Astrocyte of the cerebellum (primary cell): ENCODE data around the gene OSBP.
"Not testable (repeated sequence)": the region's sequence is repeated elsewhere in the genome, so short reads cannot be mapped to it uniquely, and the experiment has no call there.

Experiments used
- DNase-seq: peaks from one replicate; pipeline ENCODE4 v3.0.0-alpha.2; 2011; ENCODE audit warnings: low read depth
- H3K4me3 ChIP-seq: 2 replicates; pipeline ENCODE4 v1.5.1; 2011; ENCODE audit warnings: mild to moderate bottlenecking, low read depth, low read length, moderate library complexity
- CTCF ChIP-seq: IDR thresholded peaks from 2 replicates; pipeline ENCODE4 v1.5.1; 2012; ENCODE audit warnings: low read length, low read depth, moderate library complexity, mild to moderate bottlenecking; ENCODE audit errors: missing control alignments
- in situ Hi-C: cut with HindIII; loops from 2 replicates; pipeline ENCODE4 v1.10.0; 2017; ENCODE audit warnings: low sequenced_read_pairs

Gene OSBP

DNA sequence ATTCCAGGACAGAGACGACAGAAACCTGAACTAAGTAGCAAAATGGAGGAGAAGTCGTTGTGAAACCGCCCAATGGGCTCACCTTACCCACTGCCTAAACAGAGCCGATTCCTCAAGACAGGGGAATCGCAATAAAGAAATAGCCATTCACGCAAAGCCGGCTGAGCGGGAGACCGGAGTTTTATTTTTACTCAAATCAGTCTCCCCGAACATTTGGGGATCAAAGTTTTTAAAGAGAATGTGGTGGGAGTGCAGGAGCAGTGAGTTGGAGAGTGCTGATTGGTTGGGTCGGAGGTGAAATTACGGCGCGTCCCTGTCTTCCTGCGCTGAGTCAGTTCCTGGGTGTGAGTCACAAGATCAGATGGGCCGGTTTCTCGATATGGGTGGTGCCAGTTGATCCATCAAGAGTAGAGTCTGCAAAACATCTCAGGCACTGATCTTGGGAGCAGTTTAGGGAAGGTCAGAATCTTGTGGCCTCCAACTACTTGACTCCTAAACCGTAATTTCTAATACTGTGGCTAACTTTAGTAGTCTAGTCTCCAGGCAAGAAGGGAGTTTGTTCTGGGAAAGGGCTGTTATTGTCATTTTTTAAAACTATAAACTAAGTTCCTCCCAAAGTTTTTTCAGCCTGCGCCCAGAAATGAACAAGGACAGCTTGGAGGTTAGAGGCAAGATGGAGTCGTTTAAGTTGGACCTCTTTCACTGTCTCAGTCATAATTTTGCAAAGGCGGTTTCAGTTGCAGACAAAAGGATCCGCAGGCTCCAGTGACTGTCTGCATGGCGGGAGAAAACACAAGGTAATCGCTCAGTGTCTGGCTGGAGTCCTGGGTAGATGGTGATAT is 70.2 kb downstream of the OSBP start:
- H3K4me3 ChIP-seq = no peak overlapping the region
- TF ChIP-seq CTCF = no peak
- in situ Hi-C loops = no loop called here
- DNase-seq = no peak

GRCh38 chr11:59544869-59545178 is 70.8 kb downstream of the OSBP start:
- no peak overlapping the region for H3K4me3 ChIP-seq
- no peak for DNase-seq
- TF ChIP-seq CTCF = no peak
- in situ Hi-C loops = no loop called here

DNA sequence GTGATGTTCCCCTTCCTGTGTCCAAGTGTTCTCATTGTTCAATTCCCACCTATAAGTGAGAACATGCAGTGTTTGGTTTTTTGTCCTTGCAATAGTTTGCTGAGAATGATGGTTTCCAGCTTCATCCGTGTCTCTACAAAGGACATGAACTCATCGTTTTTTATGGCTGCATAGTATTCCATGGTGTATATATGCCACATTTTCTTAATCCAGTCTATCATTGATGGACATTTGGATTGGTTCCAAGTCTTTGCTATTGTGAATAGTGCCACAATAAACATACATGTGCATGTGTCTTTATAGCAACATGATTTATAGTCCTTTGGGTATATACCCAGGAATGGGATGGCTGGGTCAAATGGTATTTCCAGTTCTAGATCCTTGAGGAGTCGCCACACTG is 71.9 kb downstream of the OSBP start:
- DNase-seq, H3K4me3 ChIP-seq, in situ Hi-C loops: not testable (repeated sequence)

DNA sequence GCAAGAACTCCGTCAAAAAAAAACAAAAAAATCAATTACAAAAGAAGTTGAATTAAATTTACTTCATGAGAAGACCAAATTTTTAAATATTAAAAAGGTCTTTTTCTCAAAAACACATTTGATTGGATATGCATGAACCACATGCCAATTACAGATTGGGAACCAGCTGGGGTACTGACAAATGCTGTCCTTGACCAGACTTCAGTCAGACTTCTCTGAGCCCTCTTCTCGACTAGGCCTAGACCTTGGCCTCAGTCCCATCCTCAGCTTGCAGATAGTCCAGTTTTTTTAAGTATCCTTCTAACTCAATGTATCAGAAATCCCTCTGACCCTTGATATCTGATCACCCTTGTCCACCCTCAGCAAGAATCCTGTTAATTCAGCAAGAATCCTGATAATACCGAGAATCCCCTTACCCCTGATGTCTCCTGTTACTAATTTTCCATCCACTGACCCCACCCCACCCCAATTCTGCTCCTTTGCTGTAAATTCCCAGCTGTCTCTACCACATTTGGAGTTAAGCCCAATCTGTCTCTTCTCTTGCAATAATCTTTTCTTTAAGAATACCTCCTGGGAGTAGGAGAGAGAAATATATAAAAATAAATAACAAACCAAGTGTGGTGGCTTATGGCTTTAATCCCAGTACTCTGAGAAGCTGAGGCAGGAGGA is 73.3 kb downstream of the OSBP start:
- H3K4me3 ChIP-seq = no peak overlapping the region
- no peak for TF ChIP-seq CTCF
- DNase-seq = no peak
- in situ Hi-C loops = no loop called here

DNA sequence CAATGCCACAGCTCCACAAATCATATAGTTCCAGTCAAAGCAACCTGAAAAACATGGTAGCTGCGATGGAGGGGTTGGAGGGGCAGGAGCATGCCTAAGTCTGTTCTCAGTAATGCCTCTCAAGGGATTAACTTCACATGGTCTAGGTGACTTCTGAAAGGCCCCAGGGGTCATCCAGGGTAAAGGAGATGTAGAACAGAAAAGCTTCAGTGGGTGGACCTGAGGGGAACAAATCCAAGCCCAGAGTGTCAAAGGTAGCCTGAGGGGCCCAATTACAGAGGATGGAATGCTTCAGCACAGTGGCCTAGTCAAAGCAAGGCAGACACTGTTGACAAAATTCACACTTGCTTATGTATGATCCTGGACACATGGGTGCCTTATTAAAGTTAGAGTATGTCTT is 80.9 kb downstream of the OSBP start:
- DNase-seq = no peak
- TF ChIP-seq CTCF = no peak
- H3K4me3 ChIP-seq = no peak overlapping the region
- in situ Hi-C loops = no loop called here

DNA sequence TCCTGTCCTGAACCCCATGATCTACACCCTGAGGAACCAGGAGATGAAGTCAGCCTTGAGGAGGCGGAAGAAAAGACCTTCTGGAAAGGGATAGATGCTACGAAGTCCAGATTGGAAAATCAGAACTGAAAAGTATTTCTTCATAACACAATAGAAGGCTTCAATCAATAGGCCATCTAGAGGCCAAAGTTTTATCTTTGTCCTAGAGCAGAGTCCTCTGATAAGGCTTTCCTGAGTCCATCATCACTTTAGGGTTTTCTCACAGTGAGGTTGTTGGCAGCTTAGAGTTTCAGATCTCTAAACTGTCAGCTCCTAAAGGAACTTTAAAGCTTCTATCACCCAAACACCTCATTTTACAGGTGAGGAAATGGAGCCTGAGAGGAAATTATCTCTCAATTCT is 83.0 kb downstream of the OSBP start:
- TF ChIP-seq CTCF = no peak
- no peak for DNase-seq
- no peak overlapping the region for H3K4me3 ChIP-seq
- in situ Hi-C loops = no loop called here

- no peak for TF ChIP-seq CTCF
- H3K4me3 ChIP-seq = no peak overlapping the region
- in situ Hi-C loops = no loop called here
- no peak for DNase-seq
Observed at GRCh38 chr11:59528711-59529110, 86.9 kb downstream of the OSBP start.
